Tibial artery (tissue), 4 donors: ENCODE results near the gene DLGAP1.

Source experiments
- DNase-seq, 2 donors: peaks; one replicate each; pipeline ENCODE4 v3.0.0-alpha.2; 2019
- H3K27ac ChIP-seq, 2 donors: fragments of 200-600 bp; sonication (generic) in 1 of 2; 1 replicate in 1 of 2; 2 replicates in 1 of 2; pipeline ENCODE4 v1.5.1; 2018 to 2019; ENCODE audit warnings: mild to moderate bottlenecking in 1 of 2
- H3K27me3 ChIP-seq, 2 donors: fragments of 200-600 bp; sonication (generic) in 1 of 2; one replicate each; pipeline versions ENCODE4 v1.5.1 to v1.6.0; 2016 to 2019
- H3K36me3 ChIP-seq, 3 donors: fragments of 200-600 bp; sonication (generic) in 2 of 3; one replicate each; pipeline ENCODE4 v1.5.1; 2016 to 2019; ENCODE audit warnings: mild to moderate bottlenecking in 2 of 3
- H3K4me1 ChIP-seq, 4 donors: fragments of 200-600 bp; sonication (generic) in 2 of 4; 1 replicate in 3 of 4; 2 replicates in 1 of 4; pipeline ENCODE4 v1.5.1; 2016 to 2019
- H3K4me3 ChIP-seq, 2 donors: fragments of 200-600 bp; sonication (generic) in 1 of 2; 1 replicate in 1 of 2; 2 replicates in 1 of 2; pipeline ENCODE4 v1.5.1; 2018 to 2019; ENCODE audit warnings: mild to moderate bottlenecking in 2 of 2
- H3K9me3 ChIP-seq, 3 donors: fragments of 200-600 bp; sonication (generic) in 1 of 3; one replicate each; pipeline ENCODE4 v1.5.1; 2016 to 2019
- intact Hi-C: fragments of 100-400 bp; cut with DNase I; formaldehyde crosslinking; loops from one replicate; pipeline ENCODE4 v1.15.0; 2023; ENCODE audit warnings: low total_unique reads
- TF ChIP-seq, protein P1 (sequence below), 2 experiments: fragments of 200-600 bp in 1 of 2; fragments of 450-650 bp in 1 of 2; IDR thresholded peaks; one replicate each; pipeline ENCODE4 v1.5.1; 2017 to 2019; ENCODE audit warnings: antibody characterized with exemption in 2 of 2, mild to moderate bottlenecking in 1 of 2, moderate library complexity in 1 of 2

DLGAP1 gene

DNA sequence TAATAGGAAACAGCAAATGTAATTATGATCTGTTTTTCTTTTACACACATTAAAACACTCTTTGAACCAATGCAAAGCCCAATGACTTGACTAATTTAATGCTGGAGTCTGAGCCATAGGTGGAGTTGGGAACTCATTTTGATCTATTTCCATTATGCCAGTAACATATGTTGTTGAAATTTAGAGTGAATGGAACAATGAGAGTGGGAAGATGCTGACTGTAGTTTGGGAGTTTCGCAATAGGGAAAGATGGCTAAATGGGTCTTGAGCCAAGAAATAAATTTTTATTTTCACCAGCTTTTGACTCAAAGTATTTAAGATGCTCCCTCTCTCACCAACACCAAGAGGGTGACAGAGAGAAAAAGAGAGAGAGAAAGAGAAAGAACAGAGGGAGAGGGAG, 246.7 kb downstream of the DLGAP1 start:
- H3K4me3 ChIP-seq = no peak overlapping the region
- no peak for DNase-seq
- no peaks in the 10 kb centered on the region for H3K9me3 ChIP-seq
- H3K27ac ChIP-seq = no peak overlapping the region
- TF ChIP-seq, protein P1, sequence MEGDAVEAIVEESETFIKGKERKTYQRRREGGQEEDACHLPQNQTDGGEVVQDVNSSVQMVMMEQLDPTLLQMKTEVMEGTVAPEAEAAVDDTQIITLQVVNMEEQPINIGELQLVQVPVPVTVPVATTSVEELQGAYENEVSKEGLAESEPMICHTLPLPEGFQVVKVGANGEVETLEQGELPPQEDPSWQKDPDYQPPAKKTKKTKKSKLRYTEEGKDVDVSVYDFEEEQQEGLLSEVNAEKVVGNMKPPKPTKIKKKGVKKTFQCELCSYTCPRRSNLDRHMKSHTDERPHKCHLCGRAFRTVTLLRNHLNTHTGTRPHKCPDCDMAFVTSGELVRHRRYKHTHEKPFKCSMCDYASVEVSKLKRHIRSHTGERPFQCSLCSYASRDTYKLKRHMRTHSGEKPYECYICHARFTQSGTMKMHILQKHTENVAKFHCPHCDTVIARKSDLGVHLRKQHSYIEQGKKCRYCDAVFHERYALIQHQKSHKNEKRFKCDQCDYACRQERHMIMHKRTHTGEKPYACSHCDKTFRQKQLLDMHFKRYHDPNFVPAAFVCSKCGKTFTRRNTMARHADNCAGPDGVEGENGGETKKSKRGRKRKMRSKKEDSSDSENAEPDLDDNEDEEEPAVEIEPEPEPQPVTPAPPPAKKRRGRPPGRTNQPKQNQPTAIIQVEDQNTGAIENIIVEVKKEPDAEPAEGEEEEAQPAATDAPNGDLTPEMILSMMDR (IDR thresholded peaks at IDR 0.05) = no peak
- no peaks in the 10 kb centered on the region for H3K36me3 ChIP-seq
- intact Hi-C loops = no loop called here
- peaks cover 0 to 5% (median 0%) of the 10 kb centered on the region in 4 donors for H3K4me1 ChIP-seq
- no peaks in the 10 kb centered on the region for H3K27me3 ChIP-seq

- Histone ChIP-seq H3K27me3 (no peaks in the 10 kb centered on the region), H3K9me3 (no peaks in the 10 kb centered on the region), H3K4me3 (no peak overlapping the region), H3K27ac (no peak overlapping the region), H3K4me1 (peaks cover 0 to 5% (median 0%) of the 10 kb centered on the region in 4 donors), H3K36me3 (no peaks in the 10 kb centered on the region)
- no peak for DNase-seq
- intact Hi-C loops = no loop called here
- TF ChIP-seq, protein P1 (IDR thresholded peaks at IDR 0.05) = no peak
These were observed 247.6 kb downstream of the DLGAP1 start for GRCh38 chr18:4207383-4207985.

- Histone ChIP-seq H3K4me3 (no peak overlapping the region), H3K9me3 (no peaks in the 10 kb centered on the region), H3K27me3 (no peaks in the 10 kb centered on the region), H3K27ac (no peak overlapping the region), H3K36me3 (no peaks in the 10 kb centered on the region), H3K4me1 (peaks cover 0 to 5% (median 0%) of the 10 kb centered on the region in 4 donors)
- no peak for DNase-seq
- TF ChIP-seq, protein P1 (IDR thresholded peaks at IDR 0.05) = no peak
- intact Hi-C loops = no loop called here
These were observed 250.7 kb downstream of the DLGAP1 start for GRCh38 chr18:4204438-4204720.

- DNase-seq = no peak
- Histone ChIP-seq H3K27ac (no peak overlapping the region), H3K4me3 (no peak overlapping the region), H3K27me3 (no peaks in the 10 kb centered on the region), H3K9me3 (no peaks in the 10 kb centered on the region), H3K4me1 (peaks cover 0 to 5% (median 0%) of the 10 kb centered on the region in 4 donors), H3K36me3 (no peaks in the 10 kb centered on the region)
- TF ChIP-seq, protein P1 (IDR thresholded peaks at IDR 0.05) = no peak
- intact Hi-C loops = no loop called here
These were observed 251.3 kb downstream of the DLGAP1 start for GRCh38 chr18:4203568-4204437.

DNA sequence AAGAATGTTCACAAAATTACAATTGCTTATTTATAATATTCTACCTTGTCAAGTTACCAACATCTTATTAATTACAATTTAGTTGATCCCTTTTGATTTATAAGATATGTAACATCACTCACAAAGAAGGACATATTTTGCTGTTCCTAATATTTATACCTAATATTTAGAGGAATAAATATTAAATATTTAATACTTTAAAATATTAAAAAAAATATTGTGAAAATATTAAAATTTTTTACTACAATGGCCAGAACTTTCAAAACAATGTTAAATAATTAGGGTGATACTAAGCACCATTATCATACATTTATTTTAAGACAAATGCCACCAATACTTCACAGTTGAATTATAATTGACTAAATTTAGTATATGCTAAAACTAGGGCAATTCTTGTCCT, 254.7 kb downstream of the DLGAP1 start:
- DNase-seq = no peak
- Histone ChIP-seq H3K9me3 (no peaks in the 10 kb centered on the region), H3K27ac (no peak overlapping the region), H3K27me3 (no peaks in the 10 kb centered on the region), H3K4me3 (no peak overlapping the region), H3K4me1 (no peaks in the 10 kb centered on the region), H3K36me3 (no peaks in the 10 kb centered on the region)
- TF ChIP-seq, protein P1 (IDR thresholded peaks at IDR 0.05) = no peak
- intact Hi-C loops = no loop called here
